ENCODE data around the gene BUB1. TPM values are rescaled to one million over a fixed set of nuclear protein-coding genes. Genes with fewer than 3 reads are reported as not detected.

Gene BUB1
- total and polyA plus RNA-seq, 12 donors = 0.12 to 4.5 (median 0.48) TPM

DNA sequence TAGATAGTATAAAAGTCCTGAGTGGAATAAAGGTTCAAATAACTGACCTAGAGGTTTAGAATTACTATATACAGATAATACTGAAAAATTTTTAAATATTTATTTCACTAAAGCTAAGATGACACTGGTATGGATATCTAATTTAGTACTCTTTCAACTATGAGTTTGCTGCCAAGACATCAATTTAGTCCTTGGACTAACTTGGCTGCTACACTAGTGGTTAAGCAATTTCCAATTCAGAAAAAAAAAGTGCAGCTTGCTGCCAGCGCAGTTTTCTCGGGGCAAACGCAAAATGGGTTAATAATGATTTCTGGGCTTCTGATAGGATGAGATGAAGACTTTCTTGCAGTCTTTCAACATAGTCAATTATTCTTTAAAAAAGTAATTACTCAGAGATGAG, 10.8 kb downstream of the BUB1 start:
- H3K27ac ChIP-seq = no peak overlapping the region
- 76 to 86% methylated on average over 3 of the region's 3 CpGs for WGBS, 2 donors
- H3K9me3 ChIP-seq = no peaks in the 10 kb centered on the region
- H3K4me1 ChIP-seq = no peaks in the 10 kb centered on the region
- DNase-seq = no peak
- TF ChIP-seq, protein P1, sequence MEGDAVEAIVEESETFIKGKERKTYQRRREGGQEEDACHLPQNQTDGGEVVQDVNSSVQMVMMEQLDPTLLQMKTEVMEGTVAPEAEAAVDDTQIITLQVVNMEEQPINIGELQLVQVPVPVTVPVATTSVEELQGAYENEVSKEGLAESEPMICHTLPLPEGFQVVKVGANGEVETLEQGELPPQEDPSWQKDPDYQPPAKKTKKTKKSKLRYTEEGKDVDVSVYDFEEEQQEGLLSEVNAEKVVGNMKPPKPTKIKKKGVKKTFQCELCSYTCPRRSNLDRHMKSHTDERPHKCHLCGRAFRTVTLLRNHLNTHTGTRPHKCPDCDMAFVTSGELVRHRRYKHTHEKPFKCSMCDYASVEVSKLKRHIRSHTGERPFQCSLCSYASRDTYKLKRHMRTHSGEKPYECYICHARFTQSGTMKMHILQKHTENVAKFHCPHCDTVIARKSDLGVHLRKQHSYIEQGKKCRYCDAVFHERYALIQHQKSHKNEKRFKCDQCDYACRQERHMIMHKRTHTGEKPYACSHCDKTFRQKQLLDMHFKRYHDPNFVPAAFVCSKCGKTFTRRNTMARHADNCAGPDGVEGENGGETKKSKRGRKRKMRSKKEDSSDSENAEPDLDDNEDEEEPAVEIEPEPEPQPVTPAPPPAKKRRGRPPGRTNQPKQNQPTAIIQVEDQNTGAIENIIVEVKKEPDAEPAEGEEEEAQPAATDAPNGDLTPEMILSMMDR (IDR thresholded peaks at IDR 0.05) = no peak
- H3K27me3 ChIP-seq = no peaks in the 10 kb centered on the region
- peaks cover 0 to 70% (median 0%) of the 10 kb centered on the region in 9 donors for H3K36me3 ChIP-seq
- no peak for ATAC-seq
- H3K4me3 ChIP-seq = no peak overlapping the region
- intact Hi-C loops (cut with DNase I) = no loop called here

DNA sequence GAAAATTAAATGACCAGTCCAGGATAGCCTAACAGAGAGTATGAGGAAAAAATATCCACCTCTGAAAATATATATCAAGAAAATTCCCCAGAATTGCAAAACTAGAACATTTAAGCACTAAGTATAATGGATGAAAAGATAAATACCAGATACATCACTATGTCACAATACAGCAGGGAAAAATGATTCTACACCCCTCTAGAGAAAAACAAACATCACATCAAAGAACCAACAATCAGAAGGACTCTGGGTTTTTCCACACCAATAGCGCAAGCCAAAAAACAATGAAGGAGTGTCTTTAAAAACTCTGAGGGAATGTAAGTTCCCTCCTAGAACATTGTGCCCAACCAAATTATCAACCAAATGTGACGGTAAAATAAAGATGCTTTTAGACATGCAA, 13.7 kb downstream of the BUB1 start:
- H3K36me3 ChIP-seq = peaks cover 0 to 74% (median 0%) of the 10 kb centered on the region in 9 donors
- TF ChIP-seq, protein P1 (IDR thresholded peaks at IDR 0.05) = no peak
- H3K4me1 ChIP-seq = peaks cover 0 to 7% (median 0%) of the 10 kb centered on the region in 9 donors
- WGBS, 2 donors = 93 to 97% methylated on average over 2 of the region's 2 CpGs
- no peak overlapping the region for H3K4me3 ChIP-seq
- intact Hi-C loops (cut with DNase I) = no loop called here
- H3K27me3 ChIP-seq = no peaks in the 10 kb centered on the region
- H3K27ac ChIP-seq = no peak overlapping the region
- ATAC-seq (no peak), DNase-seq (no peak)
- no peaks in the 10 kb centered on the region for H3K9me3 ChIP-seq

DNA sequence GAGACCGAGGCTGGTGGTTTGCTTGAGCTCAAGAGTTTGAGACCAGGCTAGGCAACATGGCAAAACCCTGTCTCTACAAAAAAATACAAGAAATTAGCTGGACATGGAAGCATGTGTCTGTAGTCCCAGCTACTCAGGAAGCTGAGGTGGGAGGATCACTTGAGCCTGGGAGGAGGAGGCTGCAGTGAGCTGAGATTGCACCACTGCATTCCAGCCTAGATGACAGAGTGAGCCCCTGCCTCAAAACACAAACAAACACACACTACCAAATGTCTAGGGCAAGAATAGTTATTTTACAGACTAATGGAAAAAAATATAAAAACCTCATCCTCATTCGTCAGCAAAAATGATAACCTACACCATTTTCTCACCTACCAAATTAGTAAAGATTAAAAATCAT, 15.3 kb downstream of the BUB1 start:
- intact Hi-C loops (cut with DNase I) = no loop called here

DNA sequence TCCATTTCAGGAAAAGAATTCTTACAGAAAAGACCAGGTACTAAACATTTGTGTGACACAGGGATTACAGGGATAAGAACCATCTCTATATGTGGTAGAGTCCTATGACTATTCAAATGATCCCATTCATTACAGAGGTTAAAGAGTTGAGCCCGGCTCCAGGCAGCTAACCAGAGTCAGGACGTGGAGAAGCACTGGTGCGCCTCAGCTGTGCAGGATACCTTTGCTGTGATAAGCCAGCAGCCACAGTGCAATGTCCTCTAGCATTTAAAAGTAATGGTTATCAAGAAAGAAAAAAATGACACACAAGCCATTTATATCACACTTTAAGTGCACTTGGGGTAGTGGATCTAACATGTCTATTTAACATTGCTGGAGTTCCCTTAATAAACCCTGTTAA, 17.3 kb downstream of the BUB1 start:
- TF ChIP-seq, protein P1 (IDR thresholded peaks at IDR 0.05) = no peak
- peak in 2 of 8 donors; percentile 59 to 75 for ATAC-seq
- WGBS, 2 donors = 72 to 76% methylated on average over 3 of the region's 3 CpGs
- intact Hi-C loops (cut with DNase I) = no loop called here
- H3K4me1 ChIP-seq = peaks cover 0 to 18% (median 0%) of the 10 kb centered on the region in 9 donors
- H3K36me3 ChIP-seq = peaks cover 0 to 77% (median 0%) of the 10 kb centered on the region in 9 donors
- no peak overlapping the region for H3K4me3 ChIP-seq
- no peak overlapping the region for H3K27ac ChIP-seq
- no peaks in the 10 kb centered on the region for H3K27me3 ChIP-seq
- no peak for DNase-seq
- no peaks in the 10 kb centered on the region for H3K9me3 ChIP-seq

More for the DNA sequence above, 15.3 kb downstream of the BUB1 start:
- DNase-seq (no peak), ATAC-seq (no peak)
- Histone ChIP-seq H3K9me3 (no peaks in the 10 kb centered on the region), H3K27me3 (no peaks in the 10 kb centered on the region), H3K4me3 (no peak overlapping the region), H3K36me3 (peaks cover 0 to 76% (median 0%) of the 10 kb centered on the region in 9 donors), H3K4me1 (peaks cover 0 to 10% (median 0%) of the 10 kb centered on the region in 9 donors), H3K27ac (no peak overlapping the region)
- 97 to 99% methylated on average over 2 of the region's 2 CpGs for WGBS, 2 donors
- TF ChIP-seq, protein P1 (IDR thresholded peaks at IDR 0.05) = no peak
